GM08714 (cell line): ENCODE results near the gene PTPN21.

Source experiments
- H3K4me3 ChIP-seq: fragments of 200-500 bp; sonication (Bioruptor generic); 2 replicates; pipeline ENCODE4 v1.5.1; 2014; ENCODE audit warnings: mild to moderate bottlenecking, low read length, inconsistent platforms
- ZNF274 ChIP-seq: IDR thresholded peaks from 2 replicates; pipeline ENCODE4 v1.6.1; 2012; ENCODE audit warnings: mild to moderate bottlenecking, low read depth, low read length

PTPN21 gene

GRCh38 chr14:88422919-88423650 lies 131.7 kb downstream of the PTPN21 start:
- TF ChIP-seq ZNF274, result no peak
- H3K4me3 ChIP-seq, result no peak overlapping the region

DNA sequence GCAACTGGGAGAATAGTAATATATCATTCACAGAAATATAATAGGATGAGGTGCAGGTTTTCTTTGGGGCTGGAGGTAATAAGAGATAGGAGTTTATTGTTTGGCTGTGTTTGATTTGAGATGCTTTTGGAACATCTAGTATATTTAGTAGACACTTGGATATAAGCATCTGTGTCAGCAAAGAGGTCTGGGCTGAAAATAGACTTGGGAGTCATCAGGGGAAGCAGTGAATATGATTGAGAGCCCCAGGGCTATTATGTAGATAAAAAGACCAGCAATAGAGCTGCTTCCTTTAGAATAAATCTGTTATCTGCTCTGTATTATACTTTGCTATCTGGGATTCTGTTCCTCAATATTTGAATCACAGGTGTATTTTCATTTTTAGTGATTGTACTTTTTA lies 132.8 kb downstream of the PTPN21 start:
- no peak for TF ChIP-seq ZNF274
- no peak overlapping the region for H3K4me3 ChIP-seq

GRCh38 chr14:88421286-88421685 lies 133.5 kb downstream of the PTPN21 start:
- H3K4me3 ChIP-seq, result no peak overlapping the region

DNA sequence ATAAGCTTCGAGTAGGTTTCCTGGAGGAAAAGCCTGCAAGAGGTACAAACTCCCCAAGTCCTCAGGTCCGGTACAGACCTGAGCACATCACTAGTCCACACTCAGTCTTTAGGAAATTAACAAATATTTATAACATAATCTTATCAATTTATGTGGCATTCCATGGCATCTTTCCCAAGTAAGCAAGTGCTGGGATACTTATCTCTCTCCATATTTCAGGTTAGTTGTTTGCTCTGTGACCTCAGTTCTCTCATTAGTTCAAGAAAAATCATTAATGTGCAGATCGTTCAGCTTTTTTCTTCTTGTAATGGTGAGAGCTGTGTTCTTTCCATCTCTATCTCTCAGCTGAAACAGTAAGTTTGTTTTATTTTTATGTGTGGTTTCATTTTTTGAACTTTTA lies 134.6 kb downstream of the PTPN21 start:
- no peak for TF ChIP-seq ZNF274
- no peak overlapping the region for H3K4me3 ChIP-seq

More at GRCh38 chr14:88421286-88421685, 133.5 kb downstream of the PTPN21 start:
- TF ChIP-seq ZNF274, result no peak

DNA sequence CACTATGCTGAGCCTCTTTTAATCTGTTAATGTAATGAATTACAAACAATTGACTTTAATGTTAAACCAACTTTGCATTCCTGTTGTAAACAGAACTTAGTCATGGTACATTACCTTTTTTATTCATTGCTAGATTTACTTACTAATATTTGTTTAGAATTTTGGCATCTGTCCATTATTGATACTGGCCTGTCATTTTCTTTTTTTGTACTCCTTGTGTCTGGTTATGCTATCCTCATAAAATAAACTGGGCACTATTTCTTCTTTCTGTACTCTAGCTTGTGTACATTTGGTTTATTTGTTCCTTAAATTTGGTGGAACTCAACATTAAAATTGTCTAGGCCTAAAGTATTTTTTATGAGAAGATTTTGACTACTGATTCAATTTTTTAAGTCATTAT lies 137.2 kb downstream of the PTPN21 start:
- TF ChIP-seq ZNF274, result no peak

More for the DNA sequence above, 137.2 kb downstream of the PTPN21 start:
- H3K4me3 ChIP-seq, result no peak overlapping the region
